Fibroblast of skin of scalp (primary cell): Measurements from ENCODE around the gene PIGA.
"Not testable (repeated sequence)": the region's sequence is repeated elsewhere in the genome, so short reads cannot be mapped to it uniquely, and the experiment has no call there.

Experiments
- DNase-seq: peaks from one replicate; pipeline ENCODE4 v3.0.0-alpha.2; 2013

The PIGA gene

DNA sequence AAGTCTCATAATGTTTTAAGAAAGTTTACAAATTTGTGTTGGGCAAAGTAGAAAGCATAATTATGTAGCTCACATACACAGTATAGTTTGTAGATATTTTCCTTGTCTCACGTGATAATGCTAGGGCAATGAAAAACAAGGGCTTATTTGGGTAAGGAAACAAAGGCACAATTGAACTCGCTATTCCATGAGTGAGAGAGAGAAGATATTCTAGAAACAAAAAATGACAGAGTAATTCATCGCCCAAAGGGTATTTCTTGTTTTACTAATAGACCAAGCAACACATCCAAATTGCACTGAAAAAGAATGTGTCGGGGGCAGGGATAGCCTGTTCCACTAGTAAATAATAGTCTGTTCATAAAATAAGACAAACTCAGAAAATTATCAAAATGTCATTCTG lies 16.2 kb downstream of the PIGA start:
- no peak for DNase-seq

DNA sequence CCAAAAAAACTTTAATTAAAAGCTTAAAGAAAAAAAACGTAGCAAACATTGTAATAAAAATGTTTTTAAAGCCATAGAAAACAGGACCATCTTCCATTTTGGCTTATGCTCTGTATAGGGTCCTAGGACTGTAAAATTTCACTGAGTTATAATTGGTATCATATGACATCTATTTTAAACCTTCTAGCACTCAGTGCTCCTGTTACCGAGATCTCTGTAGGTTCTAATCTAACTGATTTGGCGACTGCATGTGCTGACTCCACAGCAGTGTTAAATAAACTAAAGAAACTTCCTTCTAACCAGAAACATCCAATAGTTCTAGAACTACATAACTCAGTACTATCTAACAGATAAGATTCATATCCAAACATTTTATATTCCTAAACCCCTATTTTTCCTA lies 19.8 kb downstream of the PIGA start, which contains the start of gene ASB11:
TSS of gene ASB11 (minus strand) at position 132 of the 400 bp plus-strand sequence. CDS start at position 97, 35 bp downstream.
- DNase-seq, result no peak

DNA sequence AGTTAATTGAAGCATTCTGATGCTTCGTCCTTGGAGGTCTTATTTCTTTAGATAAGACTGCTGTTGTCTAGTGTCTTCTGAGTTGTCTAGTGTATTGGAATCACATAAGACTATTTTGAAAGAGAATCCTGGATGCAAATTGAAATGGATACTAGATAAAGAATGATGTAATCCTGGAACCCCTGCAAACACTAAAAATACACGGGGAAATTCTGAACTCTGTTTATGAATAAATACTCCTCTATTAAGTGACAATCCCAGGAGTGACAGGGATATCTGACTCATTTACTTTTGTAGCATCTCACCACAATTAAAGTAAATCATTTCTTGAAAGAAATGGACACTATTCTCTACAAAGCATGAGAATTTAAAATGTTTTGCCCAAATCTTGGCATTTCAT lies 20.9 kb downstream of the PIGA start:
- DNase-seq, result no peak

DNA sequence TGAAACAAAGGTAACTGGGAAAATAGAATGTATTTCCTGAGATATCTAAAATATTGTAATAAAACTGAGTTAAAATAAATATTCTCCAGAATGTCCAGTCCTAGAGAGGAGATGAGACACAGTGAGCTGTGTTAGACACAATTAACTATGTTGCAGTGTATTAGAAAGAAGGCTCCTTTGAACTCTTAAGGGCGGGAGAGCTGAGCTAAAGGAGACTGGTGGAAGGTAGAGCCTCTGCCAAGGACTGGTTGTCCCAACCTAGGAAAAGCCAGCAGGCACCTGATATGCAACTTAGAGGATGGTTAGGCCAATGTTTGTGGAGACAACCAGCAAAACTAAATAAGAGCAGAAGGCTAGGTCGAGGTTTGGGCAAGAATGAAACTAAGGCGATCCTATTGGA lies 24.2 kb downstream of the PIGA start:
- no peak for DNase-seq

DNA sequence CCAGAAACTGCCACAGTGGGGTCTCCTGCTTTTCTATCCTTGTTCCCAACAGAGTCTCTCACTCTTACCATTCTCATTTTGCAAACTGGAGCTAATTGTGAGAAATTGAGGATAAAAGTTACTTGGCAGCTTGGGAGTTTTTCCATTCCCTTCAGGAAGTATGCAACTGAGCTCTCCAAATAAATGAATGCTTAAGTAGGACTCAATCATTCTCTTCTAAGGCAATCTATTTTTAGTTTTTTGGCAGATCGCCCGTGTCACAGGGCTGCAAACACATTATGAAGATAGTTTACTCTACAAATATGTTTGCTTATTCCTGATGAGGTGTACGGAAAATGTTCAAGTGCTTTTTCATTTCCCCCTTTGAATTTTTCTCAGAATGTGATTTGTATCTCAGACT lies 25.2 kb downstream of the PIGA start:
- peak; percentile 28 for DNase-seq

DNA sequence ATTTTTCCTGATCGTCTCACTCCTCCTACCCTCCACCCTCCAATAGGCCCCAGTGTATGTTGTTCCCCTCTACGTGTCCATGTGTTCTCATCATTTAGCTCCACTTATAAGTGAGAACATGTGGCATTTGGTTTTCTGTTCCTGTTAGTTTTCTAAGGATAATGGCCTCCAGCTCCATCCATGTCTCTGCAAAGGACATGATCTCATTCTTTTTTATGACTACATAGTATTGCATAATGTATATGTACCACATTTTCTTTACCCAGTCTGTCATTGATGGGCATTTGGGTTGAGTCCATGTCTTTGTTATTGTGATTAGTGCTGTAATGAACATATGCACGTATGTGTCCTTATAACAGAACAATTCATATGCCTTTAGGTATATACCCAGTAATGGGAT lies 29.4 kb downstream of the PIGA start:
- DNase-seq, result not testable (repeated sequence)

GRCh38 chrX:15301924-15302323 lies 33.4 kb downstream of the PIGA start:
- DNase-seq, result no peak

GRCh38 chrX:15299941-15300851 lies 35.1 kb downstream of the PIGA start:
- DNase-seq, result peak; percentile 7

GRCh38 chrX:15298780-15299179 lies 36.5 kb downstream of the PIGA start:
- no peak for DNase-seq

- DNase-seq, result no peak
Measured at GRCh38 chrX:15298201-15298600, 37.1 kb downstream of the PIGA start.

DNA sequence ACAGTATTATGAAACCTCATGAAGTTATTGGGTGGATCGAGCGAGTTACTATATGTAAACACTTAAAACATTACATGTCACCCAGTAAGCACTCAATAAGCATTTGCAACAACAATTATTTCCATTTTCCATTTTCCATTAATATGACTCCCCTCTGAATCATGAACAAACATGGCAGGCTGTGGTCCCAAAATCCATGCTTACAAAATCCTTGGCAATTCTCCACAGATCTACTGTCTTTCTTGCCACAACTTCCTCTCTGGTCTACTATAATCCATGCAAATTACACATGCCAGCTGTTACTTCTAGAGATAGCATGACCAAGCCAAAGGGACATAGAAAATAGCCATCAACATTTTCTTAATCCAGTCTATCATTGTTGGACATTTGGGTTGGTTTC lies 41.9 kb downstream of the PIGA start:
- no peak for DNase-seq

DNA sequence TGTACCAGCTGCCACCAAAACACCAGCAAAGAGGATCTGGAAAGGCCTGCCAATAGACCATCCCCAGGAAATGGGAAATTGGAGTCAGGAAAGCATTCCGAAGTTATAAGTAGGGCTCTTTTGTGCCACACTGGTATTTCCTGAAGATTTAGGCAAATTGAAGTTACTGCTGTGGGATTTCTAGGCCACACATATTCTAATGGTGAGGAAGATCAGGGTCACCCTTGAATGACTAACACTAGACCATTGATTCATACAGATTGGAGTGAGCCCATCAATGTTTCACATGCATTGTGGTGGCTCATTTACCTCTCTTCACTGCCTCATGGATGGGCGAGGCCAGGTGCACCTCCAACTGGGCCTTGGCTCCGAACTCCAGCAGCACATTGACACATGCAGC lies 42.5 kb downstream of the PIGA start:
- DNase-seq, result no peak

DNA sequence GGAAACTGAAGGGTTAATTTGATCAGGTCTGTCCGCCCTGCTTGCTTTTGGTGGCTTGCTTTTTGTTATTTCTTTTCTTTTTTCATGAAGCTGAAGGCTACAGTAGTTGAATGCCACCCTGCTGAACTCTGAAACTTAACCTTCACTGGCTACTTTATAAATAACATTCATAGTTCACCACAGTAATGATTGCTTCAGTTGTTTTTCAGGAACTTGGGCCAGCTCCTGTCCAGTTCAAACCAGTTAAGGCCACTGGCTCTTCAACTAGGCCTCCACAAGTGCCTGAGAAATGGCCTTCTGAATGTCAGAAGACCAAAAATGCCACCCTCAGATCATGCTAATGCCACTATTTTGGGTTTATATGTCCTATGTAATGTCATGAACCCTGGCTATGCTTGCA lies 57.7 kb downstream of the PIGA start:
- no peak for DNase-seq

DNA sequence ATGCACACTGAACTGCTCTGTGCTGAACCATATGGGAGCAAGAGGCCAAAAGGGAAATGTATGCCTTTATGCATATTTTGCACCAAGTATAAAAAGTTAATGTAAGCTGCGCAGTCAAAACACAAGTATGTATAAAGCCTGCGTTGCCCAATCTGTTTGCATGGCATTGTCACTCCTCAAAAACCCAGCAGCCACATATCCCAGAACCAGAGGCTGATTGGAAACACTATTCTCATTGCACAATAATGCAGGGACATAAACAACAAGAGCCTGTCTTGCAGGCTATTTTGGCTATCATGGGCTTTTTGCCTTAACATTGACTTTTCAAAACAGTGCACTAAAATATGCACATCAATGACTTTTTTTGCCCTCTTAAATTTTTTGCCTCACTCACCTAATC lies 60.4 kb downstream of the PIGA start:
- DNase-seq, result peak; percentile 5

DNA sequence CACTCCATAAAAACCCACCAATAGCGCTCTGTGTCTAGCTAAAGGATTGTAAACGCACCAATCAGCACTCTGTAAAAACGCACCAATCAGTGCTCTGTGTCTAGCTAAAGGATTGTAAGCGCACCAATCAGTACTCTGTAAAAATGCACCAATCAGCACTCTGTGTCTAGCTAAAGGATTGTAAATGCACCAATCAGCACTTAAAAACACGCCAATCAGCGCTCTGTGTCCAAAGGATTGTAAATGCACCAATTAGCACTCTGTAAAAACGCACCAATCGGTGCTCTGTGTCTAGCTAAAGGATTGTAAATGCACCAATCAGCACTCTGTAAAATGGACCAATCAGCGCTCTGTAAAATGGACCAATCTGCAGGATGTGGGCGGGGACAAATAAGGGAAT lies 62.0 kb downstream of the PIGA start:
- DNase-seq, result not testable (repeated sequence)

DNA sequence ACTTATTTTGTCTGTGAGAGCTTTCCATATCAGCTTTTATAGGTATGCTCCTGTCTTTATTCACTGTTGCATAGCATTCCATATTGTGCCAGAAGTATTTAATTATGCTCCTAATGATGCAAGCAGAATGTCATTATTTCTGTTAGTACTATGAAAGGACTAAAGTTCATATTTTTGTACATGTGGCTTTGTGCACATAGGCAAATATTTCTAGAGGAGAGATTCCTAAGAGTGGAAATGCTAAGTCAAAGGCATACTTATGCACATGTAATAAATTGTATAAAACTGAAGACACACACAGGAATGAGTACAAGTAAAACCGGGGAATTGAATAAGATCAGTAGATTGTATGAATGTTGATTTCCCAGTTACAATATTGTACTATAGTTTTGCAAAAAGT lies 63.6 kb downstream of the PIGA start:
- no peak for DNase-seq

GRCh38 chrX:15269618-15270521 lies 65.5 kb downstream of the PIGA start, which contains the start of gene ASB9:
Gene ASB9 (minus strand): TSS chrX:15270083. CDS start chrX:15269874, 209 bp downstream.
- peak; percentile 53 for DNase-seq
